ENCODE results near the gene REEP1.

The REEP1 gene

GRCh38 chr2:86305915-86306254 lies 31.5 kb downstream of the REEP1 start:
- no peak for DNase-seq

GRCh38 chr2:86305195-86305914 lies 32.1 kb downstream of the REEP1 start:
- no peak for DNase-seq

DNA sequence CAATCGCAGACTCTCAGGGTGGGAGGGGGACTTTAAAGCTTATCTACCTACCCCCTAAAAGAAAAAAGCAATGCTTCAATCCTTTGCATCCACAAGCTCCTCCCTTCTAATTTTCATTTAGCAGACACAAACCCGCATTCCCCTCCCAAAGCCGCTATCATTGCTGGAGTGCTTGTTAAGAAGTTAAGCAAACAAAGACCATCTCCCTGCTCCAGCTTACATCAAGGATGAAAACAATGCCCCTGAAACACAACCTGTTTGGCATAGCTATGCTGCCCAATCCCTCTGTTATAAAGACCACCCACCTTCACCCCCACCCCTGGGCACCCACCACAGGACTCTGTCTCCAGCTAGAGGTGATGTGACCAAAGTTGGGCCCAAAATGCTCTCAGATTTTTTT lies 33.0 kb downstream of the REEP1 start:
- no peak for DNase-seq

GRCh38 chr2:86302320-86302719 lies 35.1 kb downstream of the REEP1 start:
- no peak for DNase-seq

DNA sequence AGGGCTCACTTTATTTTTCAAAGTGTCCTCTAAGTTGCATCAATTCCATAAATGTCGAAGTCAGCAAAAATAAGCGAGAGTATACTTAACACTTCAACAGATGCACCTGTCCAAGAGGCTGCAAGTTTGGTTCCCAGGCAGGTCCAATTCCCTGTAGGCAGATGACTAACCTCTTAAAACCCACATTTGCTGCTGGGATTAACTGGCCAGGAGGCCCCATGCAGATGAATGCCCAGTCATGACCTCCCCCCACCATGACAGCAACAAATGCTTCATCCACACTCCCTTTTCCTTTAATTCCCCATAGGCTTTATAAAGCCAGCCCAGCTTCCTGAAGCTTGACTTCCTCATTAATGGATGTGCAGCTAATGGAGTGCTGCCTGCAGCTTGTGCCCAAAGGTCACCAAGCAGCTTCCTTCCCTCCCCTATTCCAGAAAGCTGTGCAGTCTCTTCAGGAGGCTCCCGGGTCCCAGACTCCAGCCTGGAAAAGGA lies 35.7 kb downstream of the REEP1 start:
- DNase-seq, result peak; percentile 4

GRCh38 chr2:86301009-86301408 lies 36.4 kb downstream of the REEP1 start:
- DNase-seq, result peak; percentile 7

GRCh38 chr2:86300496-86300895 lies 36.9 kb downstream of the REEP1 start:
- no peak for DNase-seq

- no peak for DNase-seq
Measured at GRCh38 chr2:86298411-86299390, 38.7 kb downstream of the REEP1 start.

DNA sequence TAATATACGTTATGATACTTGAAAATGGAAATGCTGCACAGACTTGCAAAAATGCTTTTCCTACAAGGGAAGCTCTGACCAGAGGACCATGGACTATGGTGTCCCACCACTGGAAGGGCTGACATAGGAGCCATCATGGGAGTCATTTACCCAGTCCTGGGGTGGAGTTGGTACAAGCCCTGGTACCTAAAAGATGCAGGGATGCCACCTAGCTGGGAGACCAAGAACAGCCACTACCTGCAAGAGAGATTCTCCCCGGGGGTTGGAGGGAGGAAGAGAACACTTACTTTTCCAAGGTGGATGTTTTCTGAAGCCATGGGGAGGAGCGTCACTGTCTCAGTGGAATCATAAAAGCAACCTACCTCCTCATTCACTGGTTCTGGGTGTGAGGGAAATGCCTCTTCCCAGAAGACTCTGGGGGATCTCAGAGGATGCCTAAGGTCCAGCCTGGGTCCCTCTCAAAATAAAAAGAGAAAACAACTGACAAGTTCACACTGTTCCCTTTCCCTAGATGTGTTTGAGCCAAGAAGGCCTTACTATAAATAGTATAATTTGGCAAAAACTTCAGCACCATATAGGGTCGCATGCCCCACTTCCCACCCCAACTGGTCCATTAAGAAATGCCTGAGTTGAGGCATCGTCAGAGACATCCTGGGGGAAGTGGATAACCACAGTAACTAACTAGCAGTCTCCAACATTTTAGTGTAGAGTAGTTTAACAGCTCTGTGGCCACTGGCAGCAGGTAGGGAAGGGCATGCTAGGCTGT lies 39.9 kb downstream of the REEP1 start:
- no peak for DNase-seq

- no peak for DNase-seq
Measured at GRCh38 chr2:86296947-86297346, 40.5 kb downstream of the REEP1 start.

DNA sequence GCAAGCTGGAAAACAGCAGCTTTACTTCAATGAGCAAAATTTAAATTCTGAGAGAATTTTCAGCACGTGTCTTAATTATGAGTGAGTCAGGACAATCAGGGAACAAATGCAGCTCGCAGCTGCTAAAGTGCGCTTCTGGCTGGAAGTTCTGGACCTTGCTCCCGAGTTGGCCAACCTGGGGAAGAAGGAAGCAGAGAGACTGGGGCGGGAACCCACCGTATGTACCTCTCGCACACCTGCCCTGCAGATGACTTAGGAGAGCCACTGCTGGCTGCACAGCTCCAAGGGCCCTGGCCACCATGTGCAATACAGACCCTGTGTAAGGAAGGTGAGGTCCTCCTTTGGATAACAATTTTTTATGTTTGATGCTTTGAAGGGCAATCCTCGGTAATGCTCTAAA lies 42.4 kb downstream of the REEP1 start:
- no peak for DNase-seq

- no peak for DNase-seq
Measured at GRCh38 chr2:86293612-86294011, 43.8 kb downstream of the REEP1 start.

- no peak for DNase-seq
Measured at GRCh38 chr2:86292571-86293515, 44.6 kb downstream of the REEP1 start.

DNA sequence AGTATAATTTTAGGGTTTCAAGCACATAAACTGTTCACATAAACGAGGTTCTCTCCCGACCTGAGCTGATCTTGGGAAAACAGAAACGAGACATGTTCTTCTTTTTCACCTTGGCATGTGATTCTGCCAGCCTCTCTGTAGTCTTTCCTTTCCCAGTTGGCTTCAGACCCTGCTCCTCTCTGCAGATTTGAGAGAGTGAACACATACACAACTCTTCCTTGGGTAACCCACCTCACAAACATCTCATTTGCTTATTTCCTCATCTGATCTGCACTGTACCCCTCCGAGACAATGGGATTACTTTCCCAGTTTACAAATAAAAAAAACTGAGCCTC lies 46.1 kb downstream of the REEP1 start:
- DNase-seq, result no peak

- no peak for DNase-seq
Measured at GRCh38 chr2:86290596-86291327, 46.7 kb downstream of the REEP1 start.

DNA sequence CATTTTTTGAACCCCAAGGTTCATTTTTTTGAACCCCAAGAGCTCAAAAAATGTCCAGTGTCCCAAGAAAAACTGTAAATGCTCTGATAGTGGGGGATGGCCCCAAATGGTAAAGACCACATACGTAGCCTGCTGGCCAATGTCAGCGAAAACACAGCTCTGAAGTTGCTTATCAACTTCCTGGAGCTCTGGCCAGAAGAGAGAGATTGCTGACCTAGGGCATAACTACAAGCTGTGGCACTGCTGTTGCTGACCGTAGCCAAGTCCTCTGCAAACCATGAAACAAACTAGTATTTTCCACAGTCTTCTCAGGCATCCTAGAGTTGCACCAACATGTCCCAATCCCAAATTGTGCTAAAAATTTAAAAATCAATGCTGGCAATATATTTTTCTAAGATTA lies 50.9 kb downstream of the REEP1 start:
- no peak for DNase-seq

GRCh38 chr2:86285981-86286380 lies 51.4 kb downstream of the REEP1 start:
- no peak for DNase-seq

GRCh38 chr2:86285571-86285970 lies 51.9 kb downstream of the REEP1 start:
- DNase-seq, result no peak

- DNase-seq, result no peak
Measured at GRCh38 chr2:86284987-86285386, 52.4 kb downstream of the REEP1 start.

DNA sequence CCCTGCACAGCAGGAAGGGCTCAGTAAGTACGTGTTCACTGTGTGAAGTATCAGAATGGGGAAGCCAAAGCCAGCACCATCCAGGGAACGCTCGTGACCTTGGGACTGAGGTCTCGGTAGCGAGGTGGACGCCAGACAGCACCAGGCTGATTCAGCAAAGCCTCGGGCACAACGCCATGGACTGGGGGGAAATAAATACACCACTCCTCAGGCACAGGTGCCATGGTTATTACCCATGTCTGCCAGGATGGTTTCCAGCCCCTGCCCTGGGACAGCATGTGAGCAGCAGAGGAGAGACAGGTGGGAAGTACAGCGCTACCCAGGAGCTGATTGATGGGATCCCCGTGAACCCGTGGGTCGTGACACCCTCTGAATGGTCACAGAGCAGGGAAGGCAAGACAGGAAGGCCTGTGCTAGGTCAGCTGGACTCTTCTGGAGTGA lies 53.0 kb downstream of the REEP1 start:
- no peak for DNase-seq

DNA sequence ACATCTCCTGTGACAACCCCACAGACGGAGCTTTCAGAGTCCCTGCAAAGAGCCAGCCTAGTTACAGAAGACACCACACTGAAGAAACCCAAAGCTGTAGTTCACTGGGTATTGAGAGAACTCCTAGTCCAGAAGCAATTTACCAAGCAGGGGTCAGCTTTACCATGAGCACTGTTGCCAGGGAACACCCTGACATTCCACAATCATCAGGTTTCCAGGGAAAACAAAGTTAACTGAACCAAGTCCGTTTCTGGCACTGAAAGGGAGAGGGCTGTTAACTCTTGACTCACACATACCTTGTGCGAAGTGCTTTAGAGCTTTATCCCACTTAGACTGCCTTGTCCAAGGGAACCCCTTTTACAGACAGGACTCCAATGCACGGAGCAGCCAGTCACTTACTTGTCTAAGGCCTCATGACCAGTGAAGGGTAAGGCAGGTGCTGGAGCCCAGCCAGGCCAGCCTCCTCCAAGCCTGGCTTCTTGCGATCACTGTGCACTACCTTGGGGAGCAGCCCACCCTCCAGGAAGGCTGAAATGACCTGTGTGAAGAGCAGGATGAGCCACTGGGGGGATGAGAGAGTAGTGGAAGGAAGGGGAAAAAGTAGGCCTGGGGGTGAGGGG lies 53.9 kb downstream of the REEP1 start:
- no peak for DNase-seq
